Psoas muscle (tissue), 8 donors: ENCODE measurements around the gene PCDHGB1. TPM values are rescaled to one million over a fixed set of nuclear protein-coding genes. Genes with fewer than 3 reads are reported as not detected.

Experiments
- ATAC-seq, 4 donors: fragments of 200-7000 bp; cut with Tn5 transposase; one replicate each; pipeline ENCODE4 v1.9.1; 2020; ENCODE audit warnings: moderate library complexity in 3 of 4, mild to moderate bottlenecking in 2 of 4
- DNase-seq, 2 donors: peaks; one replicate each; pipeline ENCODE4 v3.0.0-alpha.2; 2020
- H3K27ac ChIP-seq: fragments of 200-600 bp; one replicate; pipeline ENCODE4 v1.8.0; 2022
- H3K27me3 ChIP-seq, 3 donors: fragments of 200-600 bp in 1 of 3; one replicate each; pipeline versions ENCODE4 v1.6.1 to v1.8.0; 2013 to 2022; ENCODE audit warnings: low read length in 2 of 3, mild to moderate bottlenecking in 2 of 3, moderate library complexity in 1 of 3; ENCODE audit not compliant: insufficient read depth in 3 of 3
- H3K36me3 ChIP-seq, 2 donors: fragments of 200-600 bp in 1 of 2; one replicate each; pipeline versions ENCODE4 v1.6.1 to v1.8.0; 2013 to 2022; ENCODE audit warnings: low read depth in 1 of 2, mild to moderate bottlenecking in 1 of 2, moderate library complexity in 1 of 2; ENCODE audit not compliant: insufficient read depth in 1 of 2
- H3K4me1 ChIP-seq: fragments of 200-600 bp; one replicate; pipeline ENCODE4 v1.8.0; 2022
- H3K4me3 ChIP-seq: fragments of 200-600 bp; one replicate; pipeline ENCODE4 v1.8.0; 2022; ENCODE audit warnings: mild to moderate bottlenecking
- H3K9me3 ChIP-seq: fragments of 200-600 bp; one replicate; pipeline ENCODE4 v1.8.0; 2022
- WGBS, 3 donors: extraction: QIAGEN DNeasy Blood & Tissue Kit; methylation state at CpG; one replicate each; pipeline versions ENCODE4 v1.1.6 to v1.1.7; 2013; 5-methylcytosine and 5-hydroxymethylcytosine counted together
- intact Hi-C, 2 donors: fragments of 100-400 bp; cut with DNase I; formaldehyde crosslinking; loops; one replicate each; pipeline versions ENCODE4 v1.11.0 to v1.14.2; 2022
- polyA plus RNA-seq, 3 donors: library from polyadenylated mRNA; stranded (reverse); fragments of 200-250 nt; gene quantifications; one replicate each; pipeline ENCODE4 v1.2.3, GENCODE V29; 2013
- total RNA-seq, 4 donors: library from RNA; stranded (reverse); fragmentation: NEBNext Ultra II Directional in 2 of 4; extraction: Animal tissue kit (Norgen Biotek cat#: 25700) in 2 of 4; gene quantifications; one replicate each; pipeline versions ENCODE4 v1.2.1 to v1.2.4, GENCODE V29; 2021 to 2023
- TF ChIP-seq, protein P1 (sequence below): fragments of 200-600 bp; IDR thresholded peaks from one replicate; pipeline ENCODE4 v1.8.0; 2022; ENCODE audit warnings: antibody characterized with exemption
- donor health status: healthy with polysubstance abuse.
- donor health status: DM: no; HTN: no; CAD: no; lungs with moderate emphysema.
- donor health status: Bipolar disorder and iron deficiency.
- donor health status: healthy.
- donor health status: DM: yes; HTN: yes; CAD: no.
- donor health status: DM: no; HTN: no; CAD: no.
- donor health status: DM: no; HTN: no; CAD: no.
- donor health status: DM: yes; HTN: yes; CAD: no.

PCDHGB1 gene
- total and polyA plus RNA-seq, 7 donors: 0.08 to 1.8 (median 0.71) TPM

- Histone ChIP-seq H3K27ac (no peak overlapping the region), H3K9me3 (peaks cover 34% of the 10 kb centered on the region), H3K4me3 (peak overlapping the region; percentile 52), H3K27me3 (peaks cover 0 to 80% (median 18%) of the 10 kb centered on the region in 3 donors), H3K36me3 (no peaks in the 10 kb centered on the region), H3K4me1 (no peaks in the 10 kb centered on the region)
- 34 to 44% (median 41%) methylated on average over 15 of the region's 15 CpGs for WGBS, 3 donors
- TF ChIP-seq, protein P1, sequence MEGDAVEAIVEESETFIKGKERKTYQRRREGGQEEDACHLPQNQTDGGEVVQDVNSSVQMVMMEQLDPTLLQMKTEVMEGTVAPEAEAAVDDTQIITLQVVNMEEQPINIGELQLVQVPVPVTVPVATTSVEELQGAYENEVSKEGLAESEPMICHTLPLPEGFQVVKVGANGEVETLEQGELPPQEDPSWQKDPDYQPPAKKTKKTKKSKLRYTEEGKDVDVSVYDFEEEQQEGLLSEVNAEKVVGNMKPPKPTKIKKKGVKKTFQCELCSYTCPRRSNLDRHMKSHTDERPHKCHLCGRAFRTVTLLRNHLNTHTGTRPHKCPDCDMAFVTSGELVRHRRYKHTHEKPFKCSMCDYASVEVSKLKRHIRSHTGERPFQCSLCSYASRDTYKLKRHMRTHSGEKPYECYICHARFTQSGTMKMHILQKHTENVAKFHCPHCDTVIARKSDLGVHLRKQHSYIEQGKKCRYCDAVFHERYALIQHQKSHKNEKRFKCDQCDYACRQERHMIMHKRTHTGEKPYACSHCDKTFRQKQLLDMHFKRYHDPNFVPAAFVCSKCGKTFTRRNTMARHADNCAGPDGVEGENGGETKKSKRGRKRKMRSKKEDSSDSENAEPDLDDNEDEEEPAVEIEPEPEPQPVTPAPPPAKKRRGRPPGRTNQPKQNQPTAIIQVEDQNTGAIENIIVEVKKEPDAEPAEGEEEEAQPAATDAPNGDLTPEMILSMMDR: no peak
- DNase-seq (no peak), ATAC-seq (no peak)
- intact Hi-C loops: no loop called here
These were observed 10.8 kb downstream of the PCDHGB1 start for GRCh38 chr5:141360685-141361084.

GRCh38 chr5:141362719-141363118 lies 12.8 kb downstream of the PCDHGB1 start:
- H3K4me1 ChIP-seq: no peaks in the 10 kb centered on the region
- H3K9me3 ChIP-seq: peaks cover 30% of the 10 kb centered on the region
- H3K27ac ChIP-seq: no peak overlapping the region
- DNase-seq (no peak), ATAC-seq (no peak)
- H3K27me3 ChIP-seq: peaks cover 0 to 86% (median 19%) of the 10 kb centered on the region in 3 donors
- H3K36me3 ChIP-seq: no peaks in the 10 kb centered on the region
- intact Hi-C loops: no loop called here
- TF ChIP-seq, protein P1: no peak
- no peak overlapping the region for H3K4me3 ChIP-seq

DNA sequence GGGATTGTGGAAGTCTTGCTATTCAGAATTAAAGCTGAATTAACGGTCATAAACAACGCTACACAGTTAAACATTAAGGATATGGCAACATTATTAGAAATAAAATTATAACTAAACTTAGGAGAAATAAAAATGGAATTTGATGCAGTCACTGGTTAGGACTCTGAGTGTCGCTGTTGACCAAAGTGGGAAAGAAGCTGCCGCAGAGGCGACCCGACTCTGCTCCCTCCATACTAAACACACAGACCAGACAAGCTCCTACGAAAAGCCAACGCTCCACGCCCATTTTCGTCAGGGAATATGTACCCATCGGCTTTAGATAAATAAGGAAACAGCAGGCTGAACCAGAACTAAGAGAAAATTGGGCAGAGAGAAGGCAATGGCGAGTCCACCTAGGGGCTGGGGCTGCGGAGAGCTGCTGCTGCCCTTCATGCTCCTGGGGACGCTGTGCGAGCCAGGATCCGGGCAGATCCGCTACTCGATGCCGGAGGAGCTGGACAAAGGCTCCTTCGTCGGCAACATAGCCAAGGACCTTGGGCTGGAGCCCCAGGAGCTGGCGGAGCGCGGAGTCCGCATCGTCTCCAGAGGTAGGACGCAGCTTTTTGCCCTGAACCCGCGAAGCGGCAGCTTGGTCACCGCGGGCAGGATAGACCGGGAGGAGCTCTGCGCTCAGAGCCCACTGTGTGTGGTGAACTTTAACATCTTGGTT lies 14.2 kb downstream of the PCDHGB1 start, which contains the start of gene PCDHGA5:
Gene PCDHGA5, plus strand, starts transcription at position 211 of the 709 bp plus-strand sequence. Its CDS starts 169 bp downstream, at position 380.
- peak in 3 of 4 donors; percentile 42 to 64 (median 49) for ATAC-seq
- no peaks in the 10 kb centered on the region for H3K36me3 ChIP-seq
- H3K27me3 ChIP-seq: peaks cover 0 to 79% (median 19%) of the 10 kb centered on the region in 3 donors
- peaks cover 30% of the 10 kb centered on the region for H3K9me3 ChIP-seq
- 18 to 27% (median 25%) methylated on average over 34 of the region's 34 CpGs for WGBS, 3 donors
- no peaks in the 10 kb centered on the region for H3K4me1 ChIP-seq
- H3K27ac ChIP-seq: no peak within 1 kb of the TSS
- intact Hi-C loops: no loop called here
- H3K4me3 ChIP-seq: peak within 1 kb of the TSS; percentile 41
- TF ChIP-seq, protein P1: no peak
- no peak for DNase-seq

GRCh38 chr5:141366016-141366896 lies 16.4 kb downstream of the PCDHGB1 start:
- DNase-seq (no peak), ATAC-seq (no peak)
- WGBS, 3 donors: 35 to 42% (median 37%) methylated on average over 46 of the region's 46 CpGs
- Histone ChIP-seq H3K27ac (no peak overlapping the region), H3K9me3 (peaks cover 16% of the 10 kb centered on the region), H3K4me1 (no peaks in the 10 kb centered on the region), H3K36me3 (no peaks in the 10 kb centered on the region), H3K4me3 (no peak overlapping the region), H3K27me3 (peaks cover 0 to 72% (median 18%) of the 10 kb centered on the region in 3 donors)
- intact Hi-C loops: no loop called here
- TF ChIP-seq, protein P1: no peak
